GM12878 (cell line): Measurements from ENCODE around the gene FRYL. TPM values are rescaled to one million over a fixed set of nuclear protein-coding genes. Genes with fewer than 3 reads are reported as not detected.
A peak's percentile ranks its signal among the peaks of the same experiment; 100 is the strongest.

Experiments used
- ATAC-seq: fragments of 200-7000 bp; cut with Tn5 transposase; 3 replicates; pipeline ENCODE4 v1.9.1; 2020; ENCODE audit warnings: mild to moderate bottlenecking, moderate library complexity
- BruUV-seq: library from RNA; stranded (reverse); fragments of 400-500 nt; replicated peaks from 2 replicates; lab custom pipeline; 2021; lab: Mats Ljungman, UMichigan
- CTCF ChIA-PET: fragments of 300-600 bp; sonication (Branson Sonifier 250); formaldehyde crosslinking; extraction: SDS; loops from one replicate; lab custom pipeline; 2021; ENCODE audit warnings: inconsistent platforms; lab: Yijun Ruan, JAX
- POLR2A ChIA-PET: fragments of 350-600 bp; formaldehyde crosslinking; extraction: SDS; loops from one replicate; lab custom pipeline; 2021; ENCODE audit warnings: inconsistent platforms; lab: Charles Lee
- RAD21 ChIA-PET: fragments of 300-600 bp; sonication (Branson Sonifier 250); formaldehyde crosslinking; loops from one replicate; lab custom pipeline; 2023; ENCODE audit warnings: antibody characterized with exemption; ENCODE audit not compliant: unreplicated experiment; lab: Charles Lee
- SMC1A ChIA-PET: fragments of 300-600 bp; sonication (Branson Sonifier 250); formaldehyde crosslinking; loops from one replicate; lab custom pipeline; 2023; ENCODE audit not compliant: unreplicated experiment, uncharacterized antibody; lab: Charles Lee
- DNase-seq: peaks from one replicate; pipeline ENCODE4 v3.0.0-alpha.2; 2011; ENCODE audit warnings: low read depth, low spot score
- FAIRE-seq: peaks from 3 replicates; lab custom pipeline; 2011; peaks lifted over from hg19 to GRCh38; lab: Jason Lieb, UNC
- H2AFZ ChIP-seq: 2 replicates; pipeline ENCODE4 v1.6.0; 2011; ENCODE audit warnings: low read depth, low read length, control low read depth; ENCODE audit not compliant: control insufficient read depth
- H3K27ac ChIP-seq: 2 replicates; pipeline ENCODE4 v1.5.1; 2011; ENCODE audit warnings: control low read depth; ENCODE audit not compliant: control insufficient read depth, insufficient read depth
- H3K27me3 ChIP-seq, 2 experiments: replicated peaks in 1 of 2; 2 replicates each; pipeline versions ENCODE4 v1.6.0 to v1.6.1; 2011; ENCODE audit warnings: low read length in 1 of 2; ENCODE audit not compliant: control insufficient read depth in 2 of 2, insufficient read depth in 2 of 2
- H3K36me3 ChIP-seq, 2 experiments: 2 replicates each; pipeline ENCODE4 v1.5.1; 2011; ENCODE audit warnings: low read length in 1 of 2; ENCODE audit not compliant: control insufficient read depth in 2 of 2, insufficient read depth in 2 of 2
- H3K4me1 ChIP-seq: 2 replicates; pipeline ENCODE4 v1.6.1; 2011; ENCODE audit warnings: mild to moderate bottlenecking, low read length, moderate library complexity, mixed read lengths; ENCODE audit not compliant: control insufficient read depth, insufficient read depth
- H3K4me2 ChIP-seq: 2 replicates; pipeline ENCODE4 v1.6.0; 2011; ENCODE audit warnings: control low read depth; ENCODE audit not compliant: control insufficient read depth, insufficient read depth
- H3K4me3 ChIP-seq: fragments of 200-600 bp; sonication (generic); 2 replicates; pipeline ENCODE4 v1.5.1; 2016
- H3K79me2 ChIP-seq: 2 replicates; pipeline ENCODE4 v1.6.0; 2011; ENCODE audit warnings: low read length; ENCODE audit not compliant: control insufficient read depth, insufficient read depth
- H3K9ac ChIP-seq: 2 replicates; pipeline ENCODE4 v1.8.0; 2011; ENCODE audit warnings: low read length, control low read depth, mixed read lengths; ENCODE audit not compliant: control insufficient read depth, insufficient read depth
- H3K9me3 ChIP-seq: replicated peaks from 3 replicates; pipeline ENCODE4 v1.5.1; 2011; ENCODE audit warnings: mild to moderate bottlenecking, low read length; ENCODE audit not compliant: control insufficient read depth, insufficient read depth
- H4K20me1 ChIP-seq: 2 replicates; pipeline ENCODE4 v1.6.0; 2011; ENCODE audit not compliant: control insufficient read depth, insufficient read depth
- CBFB ChIP-seq: IDR thresholded peaks from 2 replicates; pipeline ENCODE4 v1.6.1; 2016; ENCODE audit warnings: antibody characterized with exemption, low read depth
- CTCF ChIP-seq, 3 experiments: IDR thresholded peaks in 2 of 3; conservative IDR thresholded peaks in 1 of 3; 2 replicates each; pipeline ENCODE4 v1.5.1; 2011; ENCODE audit warnings: low read depth in 3 of 3, low read length in 3 of 3, mild to moderate bottlenecking in 3 of 3, control low read depth in 2 of 3, moderate library complexity in 2 of 3, inconsistent platforms in 1 of 3, mixed read lengths in 1 of 3; ENCODE audit not compliant: control insufficient read depth in 2 of 3, insufficient read depth in 1 of 3; ENCODE audit errors: extremely low read depth in 1 of 3
- CUX1 ChIP-seq: IDR thresholded peaks from 2 replicates; pipeline ENCODE4 v1.6.1; 2012; ENCODE audit warnings: improper control_type of control experiment, low read depth, low read length; ENCODE audit not compliant: insufficient replicate concordance
- KLF5 ChIP-seq: fragments of 450-650 bp; IDR thresholded peaks from 2 replicates; pipeline ENCODE4 v1.6.1; 2014; ENCODE audit warnings: mild to moderate bottlenecking; ENCODE audit not compliant: partially characterized antibody
- MEF2A ChIP-seq: IDR thresholded peaks from 2 replicates; pipeline ENCODE4 v1.6.1; 2011; ENCODE audit warnings: low read depth, mild to moderate bottlenecking, low read length, moderate library complexity; ENCODE audit not compliant: insufficient read depth
- POLR2AphosphoS2 ChIP-seq: IDR thresholded peaks from 2 replicates; pipeline ENCODE4 v1.6.1; 2011; ENCODE audit warnings: low read depth, mild to moderate bottlenecking, low read length, improper control_type of control experiment, moderate library complexity
- RAD21 ChIP-seq: IDR thresholded peaks from 2 replicates; pipeline ENCODE4 v1.6.1; 2011; ENCODE audit warnings: mild to moderate bottlenecking, low read depth, low read length, moderate library complexity; ENCODE audit not compliant: insufficient read depth
- ZNF384 ChIP-seq: IDR thresholded peaks from 2 replicates; pipeline ENCODE4 v1.6.1; 2012; ENCODE audit warnings: low read depth, mild to moderate bottlenecking, low read length, improper control_type of control experiment, borderline replicate concordance
- WGBS: methylation state at CpG from one replicate; pipeline ENCODE4 v1.1.6; 2016; ENCODE audit warnings: low lambda C conversion rate; ENCODE audit not compliant: insufficient replicate concordance, insufficient coverage; ENCODE audit errors: missing lambda C conversion rate; 5-methylcytosine and 5-hydroxymethylcytosine counted together
- in situ Hi-C: fragments of 300-500 bp; cut with MboI; formaldehyde crosslinking; loops from 9 replicates; pipeline ENCODE4 v1.14.3; 2018; ENCODE audit warnings: mixed read lengths
- intact Hi-C: fragments of 100-400 bp; cut with micrococcal nuclease; formaldehyde crosslinking; loops from one replicate; pipeline ENCODE4 v1.14.2; 2022; ENCODE audit not compliant: unreplicated experiment
- polyA plus RNA-seq, 11 experiments: library from polyadenylated mRNA; depleted of rRNA in 4 of 11; unstranded in 6 of 11; stranded (reverse) in 5 of 11; fragments of >200 nt; fragmentation: Nextera tagmentation in 4 of 11; fragmentation: Illumina TruSeq in 1 of 11; extraction: Ambion mirVana in 4 of 11; extraction: Trizol in 1 of 11; gene quantifications; 1 replicate in 1 of 11; 2 replicates in 10 of 11; pipeline versions ENCODE4 v1.2.1 to v1.2.3, GENCODE V29; 2011 to 2016; ENCODE audit warnings: inconsistent platforms in 2 of 11, missing spikeins in 2 of 11, low read depth in 1 of 11
- total RNA-seq, 4 experiments: library from RNA; depleted of rRNA in 3 of 4; stranded (reverse); fragments of >200 nt in 3 of 4; fragmentation: Illumina TruSeq in 1 of 4; extraction: Trizol in 1 of 4; gene quantifications; 2 replicates each; pipeline versions ENCODE4 v1.2.1 to v1.2.3, GENCODE V29; 2013 to 2021
- TF ChIP-seq, protein P1 (sequence below): fragments of 450-650 bp; IDR thresholded peaks from 2 replicates; pipeline ENCODE4 v1.6.1; 2016; ENCODE audit warnings: mild to moderate bottlenecking, moderate library complexity, borderline replicate concordance
- TF ChIP-seq, protein P2 (sequence below): fragments of 150-350 bp; IDR thresholded peaks from 2 replicates; pipeline ENCODE4 v1.6.1; 2014; ENCODE audit warnings: mild to moderate bottlenecking, low read depth, low read length

FRYL gene
- total and polyA plus RNA-seq, 10 of the 15 experiments (the other 5 are each of a cell fraction or from before 2014, with no cell fraction given) = 10.3 to 50.6 (median 28.7) TPM

DNA sequence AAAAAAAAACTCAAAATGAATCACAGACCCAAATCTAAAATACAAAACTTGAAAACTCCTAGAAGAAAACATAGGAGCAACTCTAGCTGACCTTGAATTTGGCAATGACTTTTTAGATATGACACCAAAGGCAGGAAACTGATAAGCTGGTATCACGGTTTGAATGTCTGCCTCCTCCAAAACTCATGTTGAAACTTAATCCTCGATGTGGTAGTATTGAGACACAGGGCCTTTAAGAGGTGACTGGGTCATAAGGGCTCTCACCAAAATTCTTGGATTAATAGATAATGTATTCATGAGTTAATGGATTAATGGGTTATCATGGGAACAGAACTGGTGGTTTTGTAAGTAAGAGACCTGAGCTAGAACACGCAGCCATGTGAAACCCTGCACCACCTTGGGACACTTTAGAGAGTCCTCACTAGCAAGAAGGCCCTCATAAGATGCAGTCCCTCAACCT, 40.5 kb downstream of the FRYL start:
- SMC1A ChIA-PET = no interaction called here
- Histone ChIP-seq H3K4me3 (no peak overlapping the region), H2AFZ (no peak overlapping the region), H3K4me1 (peaks cover 10% of the 10 kb centered on the region), H3K4me2 (peak overlapping the region; percentile 28; the same call in 1 of the 2 replicates), H3K27ac (no peak overlapping the region), H3K9me3 (no peaks in the 10 kb centered on the region; the same call in 1 of the 3 replicates), H3K9ac (no peak overlapping the region), H3K27me3 (no peaks in the 10 kb centered on the region), H3K79me2 (peaks cover 62% of the 10 kb centered on the region), H4K20me1 (no peaks in the 10 kb centered on the region), H3K36me3 (no peaks in the 10 kb centered on the region)
- no TSS peak for BruUV-seq
- intact Hi-C loops = no loop called here
- DNase-seq (peak; percentile 30), ATAC-seq (peak; percentile 80), FAIRE-seq (no peak)
- POLR2A ChIA-PET = interaction anchor here (0.7 to 1.0 kb wide), 2 partner anchors 10 to 209 kb away, joined by 3 to 4 read pairs; no protein-coding TSS in a partner anchor
- 39% methylated on average over 3 of the region's 3 CpGs for WGBS
- CTCF ChIA-PET = interaction anchor here (0.6 to 1.7 kb wide), 2 partner anchors 10 to 745 kb away, joined by 3 to 4 read pairs; no protein-coding TSS in a partner anchor
- in situ Hi-C loops = no loop called here
- RAD21 ChIA-PET = no interaction called here
- TF ChIP-seq, protein P1, sequence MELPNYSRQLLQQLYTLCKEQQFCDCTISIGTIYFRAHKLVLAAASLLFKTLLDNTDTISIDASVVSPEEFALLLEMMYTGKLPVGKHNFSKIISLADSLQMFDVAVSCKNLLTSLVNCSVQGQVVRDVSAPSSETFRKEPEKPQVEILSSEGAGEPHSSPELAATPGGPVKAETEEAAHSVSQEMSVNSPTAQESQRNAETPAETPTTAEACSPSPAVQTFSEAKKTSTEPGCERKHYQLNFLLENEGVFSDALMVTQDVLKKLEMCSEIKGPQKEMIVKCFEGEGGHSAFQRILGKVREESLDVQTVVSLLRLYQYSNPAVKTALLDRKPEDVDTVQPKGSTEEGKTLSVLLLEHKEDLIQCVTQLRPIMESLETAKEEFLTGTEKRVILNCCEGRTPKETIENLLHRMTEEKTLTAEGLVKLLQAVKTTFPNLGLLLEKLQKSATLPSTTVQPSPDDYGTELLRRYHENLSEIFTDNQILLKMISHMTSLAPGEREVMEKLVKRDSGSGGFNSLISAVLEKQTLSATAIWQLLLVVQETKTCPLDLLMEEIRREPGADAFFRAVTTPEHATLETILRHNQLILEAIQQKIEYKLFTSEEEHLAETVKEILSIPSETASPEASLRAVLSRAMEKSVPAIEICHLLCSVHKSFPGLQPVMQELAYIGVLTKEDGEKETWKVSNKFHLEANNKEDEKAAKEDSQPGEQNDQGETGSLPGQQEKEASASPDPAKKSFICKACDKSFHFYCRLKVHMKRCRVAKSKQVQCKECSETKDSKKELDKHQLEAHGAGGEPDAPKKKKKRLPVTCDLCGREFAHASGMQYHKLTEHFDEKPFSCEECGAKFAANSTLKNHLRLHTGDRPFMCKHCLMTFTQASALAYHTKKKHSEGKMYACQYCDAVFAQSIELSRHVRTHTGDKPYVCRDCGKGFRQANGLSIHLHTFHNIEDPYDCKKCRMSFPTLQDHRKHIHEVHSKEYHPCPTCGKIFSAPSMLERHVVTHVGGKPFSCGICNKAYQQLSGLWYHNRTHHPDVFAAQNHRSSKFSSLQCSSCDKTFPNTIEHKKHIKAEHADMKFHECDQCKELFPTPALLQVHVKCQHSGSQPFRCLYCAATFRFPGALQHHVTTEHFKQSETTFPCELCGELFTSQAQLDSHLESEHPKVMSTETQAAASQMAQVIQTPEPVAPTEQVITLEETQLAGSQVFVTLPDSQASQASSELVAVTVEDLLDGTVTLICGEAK = no peak
- TF ChIP-seq KLF5 (no peak), ZNF384 (no peak), CUX1 (no peak), MEF2A (no peak), CBFB (no peak), CTCF (IDR thresholded peaks at IDR 0.05 in 2 of 3, conservative IDR thresholded peaks at IDR 0.05 in 1 of 3; ENCODE audit: control insufficient read depth in 2 of 3, extremely low read depth in 1 of 3, insufficient read depth in 1 of 3, low read depth in 3 of 3, low read length in 3 of 3) (no peak), POLR2AphosphoS2 (no peak), RAD21 (no peak)
- TF ChIP-seq, protein P2, sequence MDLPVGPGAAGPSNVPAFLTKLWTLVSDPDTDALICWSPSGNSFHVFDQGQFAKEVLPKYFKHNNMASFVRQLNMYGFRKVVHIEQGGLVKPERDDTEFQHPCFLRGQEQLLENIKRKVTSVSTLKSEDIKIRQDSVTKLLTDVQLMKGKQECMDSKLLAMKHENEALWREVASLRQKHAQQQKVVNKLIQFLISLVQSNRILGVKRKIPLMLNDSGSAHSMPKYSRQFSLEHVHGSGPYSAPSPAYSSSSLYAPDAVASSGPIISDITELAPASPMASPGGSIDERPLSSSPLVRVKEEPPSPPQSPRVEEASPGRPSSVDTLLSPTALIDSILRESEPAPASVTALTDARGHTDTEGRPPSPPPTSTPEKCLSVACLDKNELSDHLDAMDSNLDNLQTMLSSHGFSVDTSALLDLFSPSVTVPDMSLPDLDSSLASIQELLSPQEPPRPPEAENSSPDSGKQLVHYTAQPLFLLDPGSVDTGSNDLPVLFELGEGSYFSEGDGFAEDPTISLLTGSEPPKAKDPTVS = no peak
